ENCODE measurements around the gene BATF.
A peak's percentile ranks its signal among the peaks of the same experiment; 100 is the strongest.

Gene BATF

GRCh38 chr14:75562089-75562488 is 39.8 kb downstream of the BATF start:
- no peak for DNase-seq (ENCODE audit: low spot score)

GRCh38 chr14:75562489-75562888 is 40.2 kb downstream of the BATF start:
- DNase-seq (ENCODE audit: low spot score), result no peak

DNA sequence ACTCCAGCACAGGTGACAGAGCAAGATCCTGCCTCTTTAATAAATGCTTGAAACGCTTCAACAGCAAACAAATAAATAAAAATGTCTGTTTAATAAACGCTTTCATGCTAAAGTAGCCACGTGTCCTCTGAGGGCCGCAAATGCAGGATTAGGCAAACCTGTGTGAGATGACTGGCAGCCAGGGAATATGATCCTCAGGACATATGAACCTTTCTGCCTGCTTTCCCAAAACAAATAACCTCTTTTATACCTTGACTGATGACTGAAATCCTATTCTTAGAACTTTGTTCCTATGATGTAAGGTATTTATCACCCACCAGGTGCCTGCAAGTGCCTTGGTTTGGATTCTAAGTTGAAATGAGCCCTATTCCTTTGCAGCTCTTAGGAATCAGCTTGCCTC is 41.7 kb downstream of the BATF start:
- no peak for DNase-seq (ENCODE audit: low spot score)

GRCh38 chr14:75565056-75565455 is 42.8 kb downstream of the BATF start:
- no peak for DNase-seq (ENCODE audit: low spot score)

- DNase-seq (ENCODE audit: low spot score), result no peak
These were observed 44.1 kb downstream of the BATF start for GRCh38 chr14:75566321-75566720.

- no peak for DNase-seq (ENCODE audit: low spot score)
These were observed 44.5 kb downstream of the BATF start for GRCh38 chr14:75566752-75567151.

DNA sequence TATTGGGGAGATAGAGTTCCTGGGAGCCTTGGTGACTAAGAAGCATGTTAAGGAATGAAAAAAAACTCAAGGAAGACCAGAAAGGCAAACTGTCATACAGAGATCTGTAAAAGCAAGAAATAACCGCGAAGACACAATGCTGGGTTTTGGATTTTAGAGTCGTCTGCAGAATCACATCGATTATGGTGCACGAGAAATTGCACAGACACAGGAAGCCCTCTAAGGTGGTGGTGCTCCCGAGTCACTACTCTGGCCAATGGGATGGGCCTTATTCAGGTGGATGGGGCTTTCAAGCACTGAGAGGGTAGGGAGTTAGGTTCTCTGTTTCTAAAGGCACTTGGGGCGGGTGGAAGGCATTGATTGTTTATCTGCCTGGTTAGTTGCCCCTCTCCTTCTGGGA is 45.9 kb downstream of the BATF start:
- DNase-seq (ENCODE audit: low spot score), result no peak

GRCh38 chr14:75568791-75569190 is 46.5 kb downstream of the BATF start:
- DNase-seq (ENCODE audit: low spot score), result no peak

GRCh38 chr14:75570797-75571196 is 48.5 kb downstream of the BATF start:
- DNase-seq (ENCODE audit: low spot score), result no peak

DNA sequence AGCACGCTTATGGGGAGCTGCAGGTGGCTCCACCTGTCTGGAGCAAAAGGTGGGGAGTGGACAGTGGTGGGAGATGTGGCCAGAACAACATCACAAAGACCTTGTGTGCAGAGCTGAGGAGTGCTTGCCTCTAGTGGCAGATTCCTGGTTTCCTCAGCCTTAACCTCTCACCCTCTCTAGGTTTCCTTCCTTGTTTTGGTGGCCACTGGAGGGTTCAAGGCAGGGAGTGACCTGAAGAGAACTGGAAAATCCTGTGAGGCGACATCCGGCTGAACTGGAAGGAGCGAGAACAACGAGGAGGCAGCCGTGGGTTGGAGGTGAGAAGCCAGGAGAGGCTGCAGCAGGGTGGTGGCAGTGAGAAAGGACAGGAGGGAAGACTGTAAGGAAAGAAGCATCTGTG is 49.8 kb downstream of the BATF start:
- DNase-seq (ENCODE audit: low spot score), result no peak

DNA sequence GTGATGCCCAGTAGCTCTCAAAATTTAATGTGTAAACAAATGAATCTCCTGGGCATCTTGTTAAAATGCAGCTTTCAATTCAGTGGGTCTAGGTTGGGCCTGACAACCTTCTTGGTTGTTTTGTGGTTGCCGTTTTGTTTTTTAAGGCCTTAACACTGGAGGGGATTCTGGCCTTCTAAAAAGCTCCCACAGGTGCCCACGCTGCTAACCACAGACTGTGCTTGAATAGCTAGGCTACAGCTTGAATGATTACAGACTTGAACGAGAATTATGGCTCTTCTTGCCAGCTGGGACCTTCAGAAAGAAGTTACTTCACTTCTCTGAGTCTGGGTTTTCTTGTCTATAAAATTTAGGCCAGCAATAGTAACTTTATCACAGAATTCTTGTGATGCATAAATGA is 54.8 kb downstream of the BATF start:
- peak; percentile 8 for DNase-seq (ENCODE audit: low spot score)

DNA sequence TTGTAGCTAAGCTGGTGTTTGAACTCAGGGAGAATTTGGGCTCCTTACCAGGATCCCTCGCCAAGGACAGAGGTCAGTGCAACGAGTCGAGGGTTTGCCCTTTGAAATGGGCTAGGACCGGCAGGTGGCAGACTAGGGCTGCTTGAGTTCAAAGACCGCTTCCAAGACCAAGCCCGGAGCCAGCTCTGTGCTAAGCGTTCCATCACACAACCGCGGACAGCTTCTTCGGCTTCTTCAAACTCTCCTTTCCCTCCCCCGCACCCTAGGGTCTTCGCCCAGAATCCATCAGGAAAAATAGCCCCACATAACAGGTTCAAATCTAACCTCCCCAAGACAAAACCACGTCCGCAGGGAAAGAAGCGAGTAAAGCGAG is 55.4 kb downstream of the BATF start:
- DNase-seq (ENCODE audit: low spot score), result peak; percentile 59

DNA sequence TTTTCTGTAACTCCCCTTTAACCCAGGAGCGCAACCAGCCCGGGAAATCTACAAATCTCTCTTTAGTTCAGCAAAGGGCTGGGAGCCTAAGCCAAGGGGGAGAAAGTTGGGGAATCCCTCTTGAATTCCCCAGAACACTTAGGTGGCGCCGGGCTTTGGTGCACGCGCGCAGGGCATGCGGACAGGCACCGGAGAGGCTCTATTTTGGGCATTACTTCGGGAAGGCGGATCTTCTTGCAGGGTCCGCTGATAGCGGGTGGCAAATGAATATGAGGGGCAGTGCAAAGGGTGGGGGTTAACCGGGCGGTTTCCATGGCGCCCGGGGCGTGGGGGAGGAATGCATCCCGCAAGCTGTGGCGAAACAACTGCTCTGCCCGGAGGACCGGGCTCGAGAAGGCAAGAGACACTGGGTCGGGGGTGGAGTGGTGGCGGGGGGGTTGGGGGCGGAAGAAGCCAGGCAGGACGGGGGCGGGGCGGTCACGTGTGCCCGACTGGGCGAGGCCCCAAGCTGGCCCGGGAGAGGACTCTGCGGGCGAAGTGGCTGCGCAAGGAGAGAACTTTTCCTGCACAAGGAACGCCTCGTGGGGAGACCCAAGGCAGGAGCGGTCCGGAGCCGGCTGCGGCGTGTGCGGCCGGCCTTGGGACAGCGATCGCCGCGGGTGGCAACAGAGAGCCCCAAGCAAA is 56.0 kb downstream of the BATF start, which contains the start of gene FLVCR2:
FLVCR2 (plus strand) TSS at position 519 of the 684 bp plus-strand sequence. CDS start 353 bp downstream, outside the sequence.
- DNase-seq (ENCODE audit: low spot score), result no peak

GRCh38 chr14:75578786-75579337 is 56.6 kb downstream of the BATF start:
- no peak for DNase-seq (ENCODE audit: low spot score)

DNA sequence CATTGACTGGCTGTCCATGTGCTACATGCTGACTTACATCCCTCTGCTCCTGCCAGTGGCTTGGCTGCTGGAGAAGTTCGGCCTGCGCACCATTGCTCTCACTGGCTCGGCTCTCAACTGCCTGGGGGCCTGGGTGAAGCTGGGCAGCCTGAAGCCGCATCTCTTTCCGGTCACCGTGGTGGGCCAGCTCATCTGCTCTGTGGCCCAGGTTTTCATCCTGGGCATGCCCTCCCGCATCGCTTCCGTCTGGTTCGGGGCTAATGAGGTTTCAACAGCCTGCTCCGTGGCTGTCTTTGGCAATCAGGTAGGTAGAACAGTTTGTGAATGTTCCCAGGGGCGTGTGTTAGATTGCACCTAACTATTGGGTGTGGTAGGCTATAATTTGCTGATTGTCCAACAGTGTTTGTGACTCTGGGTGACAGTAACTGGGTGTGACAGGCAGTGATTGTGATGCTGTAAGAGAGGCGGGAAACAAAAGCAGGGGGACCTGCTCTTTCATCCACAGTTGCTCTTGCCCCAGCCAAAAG is 57.1 kb downstream of the BATF start:
- DNase-seq (ENCODE audit: low spot score), result no peak

GRCh38 chr14:75579882-75580281 is 57.6 kb downstream of the BATF start:
- no peak for DNase-seq (ENCODE audit: low spot score)

DNA sequence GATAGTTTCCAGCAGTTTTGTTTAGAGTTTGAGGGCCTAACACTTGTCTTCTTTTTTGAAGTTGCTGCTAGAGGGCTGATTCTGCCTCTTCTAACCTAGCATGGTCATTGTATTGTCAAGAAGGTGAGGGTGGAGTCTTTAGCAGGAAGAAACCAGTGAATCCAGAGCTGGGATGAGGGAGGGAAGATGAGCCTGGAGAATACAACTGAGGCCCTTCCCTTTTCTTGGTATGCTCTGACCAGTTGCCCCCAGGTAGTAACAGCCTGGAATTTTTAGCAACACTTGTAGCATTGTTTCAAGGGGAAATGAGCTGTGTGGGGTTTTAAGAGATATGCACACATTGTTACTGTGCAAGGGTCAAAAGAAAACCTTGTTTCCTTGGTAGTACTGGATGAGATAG is 65.1 kb downstream of the BATF start:
- no peak for DNase-seq (ENCODE audit: low spot score)

DNA sequence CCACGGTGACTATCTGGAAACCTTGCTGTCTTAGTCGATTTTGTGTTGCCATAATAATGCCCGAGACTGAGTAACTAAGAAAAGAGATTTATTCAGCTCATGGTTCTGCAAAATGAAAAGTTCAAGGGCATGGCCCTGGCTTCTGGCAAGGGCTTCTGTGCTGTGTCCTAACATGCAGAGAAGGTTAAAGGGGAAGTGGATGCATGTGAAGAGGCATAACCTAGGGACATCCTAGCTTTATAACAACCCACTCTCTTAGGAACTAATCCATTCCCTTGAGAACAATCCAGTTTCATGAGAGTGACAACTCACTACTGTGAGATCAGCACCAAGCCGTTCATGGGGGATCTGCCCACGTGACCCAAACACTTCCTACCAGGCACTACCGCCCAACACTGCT is 67.7 kb downstream of the BATF start:
- DNase-seq (ENCODE audit: low spot score), result no peak

- DNase-seq (ENCODE audit: low spot score), result no peak
These were observed 69.2 kb downstream of the BATF start for GRCh38 chr14:75591331-75591946.

GRCh38 chr14:75591987-75592575 is 69.8 kb downstream of the BATF start:
- no peak for DNase-seq (ENCODE audit: low spot score)

DNA sequence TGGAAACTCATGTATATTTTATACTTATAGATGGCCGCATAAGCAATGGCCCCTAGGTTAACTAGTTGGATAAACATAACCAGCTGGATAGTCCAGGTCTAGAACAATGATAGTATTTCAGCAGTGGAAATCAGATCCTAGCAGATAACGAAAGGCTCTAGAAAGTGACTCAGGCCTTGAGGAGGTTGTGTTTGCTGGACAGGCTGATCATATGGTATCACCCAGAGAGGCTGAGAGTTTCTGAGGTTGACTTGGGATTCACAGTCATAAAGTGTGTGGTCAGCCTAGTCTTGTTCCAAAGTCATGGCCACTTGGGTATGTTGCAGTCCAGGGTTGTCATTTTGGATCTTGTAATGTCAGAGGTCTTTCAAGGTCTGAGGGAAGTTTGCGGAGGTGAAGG is 73.0 kb downstream of the BATF start:
- DNase-seq (ENCODE audit: low spot score), result no peak
